Type B pancreatic cell (in vitro differentiated cells): ENCODE results near the gene FNDC10. TPM values are rescaled to one million over a fixed set of nuclear protein-coding genes. Genes with fewer than 3 reads are reported as not detected.

ENCODE experiments used
- DNase-seq: peaks from one replicate; pipeline ENCODE4 v3.0.0; 2021; ENCODE audit warnings: mixed read lengths; ENCODE audit not compliant: unreplicated experiment; ENCODE audit errors: extremely low spot score
- H3K27ac Mint-ChIP-seq: 2 replicates; pipeline ENCODE4 v1.8.0; 2021; ENCODE audit warnings: mild to moderate bottlenecking, mixed read lengths
- H3K27me3 Mint-ChIP-seq: 2 replicates; pipeline ENCODE4 v1.8.0; 2021; ENCODE audit warnings: mixed read lengths
- H3K36me3 Mint-ChIP-seq: 2 replicates; pipeline ENCODE4 v1.8.0; 2021; ENCODE audit warnings: mixed read lengths
- H3K4me1 Mint-ChIP-seq: one replicate; pipeline ENCODE4 v1.8.0; 2021; ENCODE audit warnings: mixed read lengths; ENCODE audit not compliant: unreplicated experiment
- H3K4me3 Mint-ChIP-seq: 2 replicates; pipeline ENCODE4 v1.8.0; 2021; ENCODE audit warnings: mild to moderate bottlenecking, mixed read lengths
- H3K9me3 Mint-ChIP-seq: 2 replicates; pipeline ENCODE4 v1.8.0; 2021; ENCODE audit warnings: mixed read lengths
- total RNA-seq: library from RNA; stranded (reverse); gene quantifications from 2 replicates; pipeline ENCODE4 v1.2.1, GENCODE V29; 2021; ENCODE audit warnings: low replicate concordance
- TF ChIP-seq, protein P1 (sequence below): fragments of 200-600 bp; sonication (generic); conservative IDR thresholded peaks from 2 replicates; pipeline ENCODE4 v1.5.0; 2021; ENCODE audit warnings: antibody characterized with exemption, mild to moderate bottlenecking

Gene FNDC10
- total RNA-seq, 1 donor from 2014 or later, result 9.3 TPM

DNA sequence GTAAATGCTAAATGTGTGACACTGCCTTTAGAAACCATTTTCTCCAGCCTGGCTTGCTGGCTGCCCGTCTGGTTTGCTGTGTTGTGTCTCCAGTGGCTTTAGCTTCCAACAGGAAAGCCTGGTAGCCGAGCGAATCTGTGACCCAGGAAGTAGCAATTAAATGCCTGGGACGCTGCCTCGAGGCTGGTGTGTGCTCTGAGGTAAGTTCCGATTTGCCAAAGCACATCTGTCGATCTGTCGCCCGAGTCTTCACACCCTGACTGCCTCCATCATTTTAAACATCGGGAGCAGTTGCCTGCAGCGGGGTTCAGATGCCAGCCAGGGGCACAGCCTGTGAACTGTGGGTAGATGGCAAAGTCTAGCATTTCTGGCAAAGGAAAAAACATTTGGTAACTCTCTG is 17.6 kb upstream of the FNDC10 start:
- Mint-ChIP-seq H3K9me3 (no peaks in the 10 kb centered on the region), H3K4me3 (peak overlapping the region; percentile 91), H3K4me1 (peaks cover 13% of the 10 kb centered on the region), H3K27ac (peak overlapping the region; percentile 70), H3K36me3 (no peaks in the 10 kb centered on the region), H3K27me3 (no peaks in the 10 kb centered on the region)
- TF ChIP-seq, protein P1, sequence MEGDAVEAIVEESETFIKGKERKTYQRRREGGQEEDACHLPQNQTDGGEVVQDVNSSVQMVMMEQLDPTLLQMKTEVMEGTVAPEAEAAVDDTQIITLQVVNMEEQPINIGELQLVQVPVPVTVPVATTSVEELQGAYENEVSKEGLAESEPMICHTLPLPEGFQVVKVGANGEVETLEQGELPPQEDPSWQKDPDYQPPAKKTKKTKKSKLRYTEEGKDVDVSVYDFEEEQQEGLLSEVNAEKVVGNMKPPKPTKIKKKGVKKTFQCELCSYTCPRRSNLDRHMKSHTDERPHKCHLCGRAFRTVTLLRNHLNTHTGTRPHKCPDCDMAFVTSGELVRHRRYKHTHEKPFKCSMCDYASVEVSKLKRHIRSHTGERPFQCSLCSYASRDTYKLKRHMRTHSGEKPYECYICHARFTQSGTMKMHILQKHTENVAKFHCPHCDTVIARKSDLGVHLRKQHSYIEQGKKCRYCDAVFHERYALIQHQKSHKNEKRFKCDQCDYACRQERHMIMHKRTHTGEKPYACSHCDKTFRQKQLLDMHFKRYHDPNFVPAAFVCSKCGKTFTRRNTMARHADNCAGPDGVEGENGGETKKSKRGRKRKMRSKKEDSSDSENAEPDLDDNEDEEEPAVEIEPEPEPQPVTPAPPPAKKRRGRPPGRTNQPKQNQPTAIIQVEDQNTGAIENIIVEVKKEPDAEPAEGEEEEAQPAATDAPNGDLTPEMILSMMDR, result no peak
- no peak for DNase-seq

GRCh38 chr1:1616838-1617237 is 16.9 kb upstream of the FNDC10 start:
- Mint-ChIP-seq H3K4me3 (peak overlapping the region; percentile 91), H3K9me3 (no peaks in the 10 kb centered on the region), H3K27ac (peak overlapping the region; percentile 72), H3K27me3 (no peaks in the 10 kb centered on the region), H3K36me3 (no peaks in the 10 kb centered on the region), H3K4me1 (peaks cover 17% of the 10 kb centered on the region)
- DNase-seq, result no peak
- TF ChIP-seq, protein P1, result no peak

- Mint-ChIP-seq H3K27ac (peak overlapping the region; percentile 72), H3K27me3 (no peaks in the 10 kb centered on the region), H3K9me3 (no peaks in the 10 kb centered on the region), H3K4me1 (peaks cover 17% of the 10 kb centered on the region), H3K4me3 (peak overlapping the region; percentile 91), H3K36me3 (no peaks in the 10 kb centered on the region)
- DNase-seq, result no peak
- TF ChIP-seq, protein P1, result no peak
These were observed 16.3 kb upstream of the FNDC10 start for GRCh38 chr1:1616045-1616790.

GRCh38 chr1:1615256-1616044 is 15.5 kb upstream of the FNDC10 start, which contains the start of gene MIB2:
Gene MIB2, plus strand, starts transcription at chr1:1615500. Its CDS starts 7,953 bp downstream, at chr1:1623453.
- peaks cover 23% of the 10 kb centered on the region for H3K4me1 Mint-ChIP-seq
- TF ChIP-seq, protein P1, result no peak
- H3K27ac Mint-ChIP-seq, result peak within 1 kb of the TSS; percentile 99
- no peaks in the 10 kb centered on the region for H3K9me3 Mint-ChIP-seq
- peak within 1 kb of the TSS; percentile 98 for H3K4me3 Mint-ChIP-seq
- peak; percentile 99 for DNase-seq
- no peaks in the 10 kb centered on the region for H3K36me3 Mint-ChIP-seq
- H3K27me3 Mint-ChIP-seq, result no peaks in the 10 kb centered on the region

DNA sequence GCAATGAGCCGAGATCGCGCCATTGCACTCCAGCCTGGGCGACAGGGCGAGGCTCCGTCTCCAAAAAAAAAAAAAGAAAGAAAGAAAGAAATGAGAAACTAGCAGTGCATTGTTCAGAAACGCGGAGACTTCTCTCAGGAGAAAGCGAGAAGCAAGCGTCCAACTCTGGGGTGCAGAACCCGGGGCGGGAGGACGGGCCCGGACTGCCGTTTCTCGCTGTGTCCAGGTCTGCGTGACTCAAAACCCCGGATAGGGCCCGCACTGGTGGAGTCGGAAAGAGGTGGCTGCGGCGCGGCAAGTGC is 15.0 kb upstream of the FNDC10 start:
- no peak for DNase-seq
- H3K4me3 Mint-ChIP-seq, result peak overlapping the region; percentile 98
- H3K9me3 Mint-ChIP-seq, result no peaks in the 10 kb centered on the region
- H3K4me1 Mint-ChIP-seq, result peaks cover 23% of the 10 kb centered on the region
- H3K27ac Mint-ChIP-seq, result peak overlapping the region; percentile 99
- H3K27me3 Mint-ChIP-seq, result no peaks in the 10 kb centered on the region
- TF ChIP-seq, protein P1, result no peak
- no peaks in the 10 kb centered on the region for H3K36me3 Mint-ChIP-seq
